ENCODE data around the gene CIT. TPM values are rescaled to one million over a fixed set of nuclear protein-coding genes. Genes with fewer than 3 reads are reported as not detected.
A peak's percentile ranks its signal among the peaks of the same experiment; 100 is the strongest.

CIT gene
- total and polyA plus RNA-seq, 8 donors: 0.38 to 2.7 (median 0.84) TPM

DNA sequence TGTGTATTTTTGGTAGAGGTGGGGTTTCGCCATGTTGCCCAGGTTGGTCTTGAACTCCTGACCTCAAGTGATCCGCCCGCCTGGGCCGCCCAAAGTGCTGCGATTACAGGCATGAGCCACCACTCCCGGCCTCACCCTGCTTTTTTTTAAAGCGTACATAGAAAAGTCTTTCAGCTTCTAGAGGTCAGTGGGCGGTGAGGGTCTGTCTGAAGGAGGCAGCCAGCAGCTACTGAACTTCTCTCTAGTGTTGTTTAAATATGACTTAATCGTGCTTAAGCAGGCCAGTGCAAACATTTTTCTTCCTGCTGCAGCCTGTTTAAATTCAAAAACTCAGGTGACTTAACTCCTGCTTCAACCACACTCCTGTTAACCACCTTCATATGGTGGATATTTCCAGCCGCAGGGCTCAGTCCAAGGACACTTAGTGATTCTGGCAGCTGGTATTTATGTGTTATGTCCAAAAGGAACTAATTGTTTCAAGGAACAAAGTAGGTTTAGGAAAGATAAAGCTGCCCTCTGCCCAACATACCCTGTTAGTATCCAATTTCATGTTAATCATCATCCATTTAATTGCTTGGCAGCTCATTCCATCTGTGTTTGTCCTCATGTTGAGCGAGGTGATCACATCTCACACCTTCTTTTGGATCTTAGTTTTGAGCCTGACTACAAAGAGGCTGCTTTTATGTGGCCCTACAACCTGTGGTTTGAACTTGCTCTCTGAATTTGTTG, 207.2 kb downstream of the CIT start:
- ATAC-seq: peak; percentile 17 to 49 (median 36)
- peaks cover 20 to 30% (median 22%) of the 10 kb centered on the region in 3 donors for H3K4me1 ChIP-seq
- 12 to 13% methylated on average over 11 of the region's 11 CpGs for WGBS, 2 donors
- peaks cover 6 to 36% (median 23%) of the 10 kb centered on the region in 3 donors for H3K36me3 ChIP-seq
- H3K4me3 ChIP-seq: peak overlapping the region in 2 of 4 donors; percentile 96 to 99
- TF ChIP-seq, protein P1, sequence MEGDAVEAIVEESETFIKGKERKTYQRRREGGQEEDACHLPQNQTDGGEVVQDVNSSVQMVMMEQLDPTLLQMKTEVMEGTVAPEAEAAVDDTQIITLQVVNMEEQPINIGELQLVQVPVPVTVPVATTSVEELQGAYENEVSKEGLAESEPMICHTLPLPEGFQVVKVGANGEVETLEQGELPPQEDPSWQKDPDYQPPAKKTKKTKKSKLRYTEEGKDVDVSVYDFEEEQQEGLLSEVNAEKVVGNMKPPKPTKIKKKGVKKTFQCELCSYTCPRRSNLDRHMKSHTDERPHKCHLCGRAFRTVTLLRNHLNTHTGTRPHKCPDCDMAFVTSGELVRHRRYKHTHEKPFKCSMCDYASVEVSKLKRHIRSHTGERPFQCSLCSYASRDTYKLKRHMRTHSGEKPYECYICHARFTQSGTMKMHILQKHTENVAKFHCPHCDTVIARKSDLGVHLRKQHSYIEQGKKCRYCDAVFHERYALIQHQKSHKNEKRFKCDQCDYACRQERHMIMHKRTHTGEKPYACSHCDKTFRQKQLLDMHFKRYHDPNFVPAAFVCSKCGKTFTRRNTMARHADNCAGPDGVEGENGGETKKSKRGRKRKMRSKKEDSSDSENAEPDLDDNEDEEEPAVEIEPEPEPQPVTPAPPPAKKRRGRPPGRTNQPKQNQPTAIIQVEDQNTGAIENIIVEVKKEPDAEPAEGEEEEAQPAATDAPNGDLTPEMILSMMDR (IDR thresholded peaks at IDR 0.05): no peak
- H3K27ac ChIP-seq: peak overlapping the region; percentile 72 to 94 (median 78)
- H3K27me3 ChIP-seq: no peaks in the 10 kb centered on the region
- intact Hi-C loops (cut with DNase I): loop anchor here in 1 of 3 donors (10.0 kb wide), 1 partner anchor 115 kb away; no protein-coding TSS in a partner anchor
- peak in 4 of 6 donors; percentile 42 to 54 (median 45) for DNase-seq
- H3K9me3 ChIP-seq: no peaks in the 10 kb centered on the region
- no peak for FAIRE-seq

DNA sequence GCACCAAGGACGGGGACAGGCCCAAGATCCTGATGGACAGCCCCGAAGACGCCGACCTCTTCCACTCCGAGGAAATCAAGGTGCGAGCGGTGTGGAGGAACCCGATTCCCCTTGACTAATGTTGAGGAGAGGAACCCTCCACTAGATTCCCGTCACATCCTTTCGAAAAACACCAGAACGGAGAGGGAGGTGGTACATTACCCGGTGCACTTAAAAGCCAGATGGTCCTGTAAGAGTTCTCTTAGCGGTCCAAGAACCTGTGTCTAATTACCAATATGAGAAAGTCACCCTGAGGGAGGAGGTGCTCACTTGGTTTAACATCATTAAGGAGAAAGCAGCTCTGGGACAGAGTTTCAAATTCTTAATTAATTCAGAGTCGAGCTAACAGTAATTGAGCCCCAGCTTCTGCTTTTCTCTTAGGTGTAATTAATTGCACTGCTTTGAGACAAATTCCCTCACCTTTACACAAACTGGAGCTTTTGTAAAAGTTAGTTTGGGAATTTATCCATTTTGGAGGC, 208.7 kb downstream of the CIT start:
- Histone ChIP-seq H3K27ac (peak overlapping the region; percentile 85 to 94 (median 90)), H3K4me3 (peak overlapping the region; percentile 79 to 99 (median 91)), H3K4me1 (peaks cover 20 to 28% (median 22%) of the 10 kb centered on the region in 3 donors), H3K27me3 (no peaks in the 10 kb centered on the region), H3K36me3 (peaks cover 6 to 21% (median 9%) of the 10 kb centered on the region in 3 donors), H3K9me3 (no peaks in the 10 kb centered on the region)
- ATAC-seq (peak in 3 of 4 donors; percentile 1 to 26 (median 7)), DNase-seq (no peak), FAIRE-seq (no peak)
- TF ChIP-seq, protein P1 (IDR thresholded peaks at IDR 0.05): no peak
- intact Hi-C loops (cut with DNase I): loop anchor here in 1 of 3 donors (10.0 kb wide), 1 partner anchor 116 kb away; no protein-coding TSS in a partner anchor
- WGBS, 2 donors: 1 to 2% methylated on average over 14 of the region's 14 CpGs

DNA sequence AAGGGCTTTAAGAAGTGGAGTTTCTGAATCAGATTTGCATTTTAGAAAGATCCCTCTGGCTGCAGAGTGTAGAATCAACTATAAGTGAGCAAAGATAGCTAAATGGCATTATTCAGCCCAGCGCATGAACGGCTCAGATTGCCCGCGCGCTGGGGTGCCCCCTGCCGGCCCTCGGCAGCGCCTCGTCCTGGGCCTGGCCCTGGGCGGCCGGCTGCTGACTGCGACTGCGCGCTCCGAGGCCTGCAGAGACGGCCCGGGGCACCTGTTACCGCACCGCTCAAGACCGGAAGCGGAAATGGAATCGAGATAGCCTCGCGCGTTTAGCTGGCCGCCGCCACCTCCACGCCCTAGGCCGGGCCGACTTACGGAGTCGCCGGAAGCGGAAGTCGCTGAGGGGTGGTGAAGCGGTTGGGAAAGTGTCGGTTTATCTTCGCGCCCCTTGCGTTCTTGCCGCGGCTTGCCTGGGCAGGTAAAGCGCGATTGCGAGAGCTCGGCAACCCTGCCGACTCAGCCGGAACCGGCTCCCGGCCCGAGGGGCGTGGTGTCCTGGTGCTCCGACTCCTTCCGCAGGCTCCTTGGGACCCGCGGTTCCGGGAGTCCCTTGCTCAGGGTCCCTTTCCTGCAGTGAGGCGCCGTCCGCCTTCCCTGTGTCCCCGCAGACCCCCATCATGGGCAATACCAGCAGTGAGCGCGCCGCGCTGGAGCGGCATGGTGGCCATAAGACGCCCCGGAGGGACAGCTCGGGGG, 209.4 kb downstream of the CIT start, which contains the start of gene PRKAB1:
PRKAB1 (plus strand) TSS at position 557 of the 747 bp plus-strand sequence; CDS start at position 669, 112 bp downstream.
- 0% methylated on average over 69 of the region's 69 CpGs for WGBS, 2 donors
- DNase-seq (peak; percentile 96 to 98 (median 96)), ATAC-seq (peak; percentile 91 to 98 (median 94)), FAIRE-seq (no peak)
- peak within 1 kb of the TSS; percentile 85 to 94 (median 90) for H3K27ac ChIP-seq
- TF ChIP-seq, protein P1 (IDR thresholded peaks at IDR 0.05): peak; percentile 90 to 95 (median 94)
- peak within 1 kb of the TSS; percentile 79 to 99 (median 91) for H3K4me3 ChIP-seq
- H3K27me3 ChIP-seq: no peaks in the 10 kb centered on the region
- no peaks in the 10 kb centered on the region for H3K9me3 ChIP-seq
- intact Hi-C loops (cut with DNase I): loop anchor here in 1 of 3 donors (10.0 kb wide), 1 partner anchor 117 kb away; no protein-coding TSS in a partner anchor
- H3K4me1 ChIP-seq: peaks cover 20 to 27% (median 22%) of the 10 kb centered on the region in 3 donors
- peaks cover 2 to 15% (median 4%) of the 10 kb centered on the region in 3 donors for H3K36me3 ChIP-seq

DNA sequence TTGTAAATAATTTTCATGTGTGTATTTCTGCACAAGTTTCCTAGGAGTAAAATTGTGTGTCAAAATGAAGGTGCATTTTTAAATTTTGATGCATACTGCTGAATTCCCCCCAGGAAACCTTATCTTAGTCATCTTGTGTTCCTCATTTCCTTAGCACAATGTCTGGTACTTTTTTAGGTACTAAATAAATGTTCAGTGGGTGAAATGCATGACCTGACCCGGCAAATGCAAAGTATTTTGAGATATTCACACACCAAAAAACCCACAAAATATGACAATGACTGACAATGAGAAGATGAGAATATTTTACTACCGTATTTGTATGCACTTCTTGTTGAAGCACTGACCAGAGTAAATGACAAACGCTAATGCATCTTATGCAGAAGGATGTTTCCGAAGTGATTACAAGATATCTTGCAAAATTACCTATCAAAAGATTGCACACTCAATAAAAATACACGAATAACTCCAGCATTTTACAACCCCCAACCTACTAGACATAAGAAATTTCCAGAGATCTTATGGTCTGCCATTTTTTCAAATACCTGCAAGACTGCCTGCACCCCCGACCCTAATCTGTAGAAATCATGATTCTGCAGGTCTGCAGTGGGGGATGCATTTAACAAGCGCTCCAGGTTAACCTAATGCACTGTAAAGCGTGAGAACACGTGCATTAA, 210.1 kb downstream of the CIT start:
- Histone ChIP-seq H3K27me3 (no peaks in the 10 kb centered on the region), H3K4me3 (peak overlapping the region in 3 of 4 donors; percentile 79 to 99 (median 96)), H3K27ac (peak overlapping the region in 1 of 4 donors; percentile 92), H3K4me1 (peaks cover 17 to 27% (median 20%) of the 10 kb centered on the region in 3 donors), H3K9me3 (no peaks in the 10 kb centered on the region), H3K36me3 (peaks cover 0 to 7% (median 0%) of the 10 kb centered on the region in 3 donors)
- no peak for DNase-seq
- 12% methylated on average over 9 of the region's 9 CpGs for WGBS, 2 donors
- FAIRE-seq: no peak
- intact Hi-C loops (cut with DNase I): loop anchor here in 1 of 3 donors (10.0 kb wide), 1 partner anchor 118 kb away; no protein-coding TSS in a partner anchor
- TF ChIP-seq, protein P1 (IDR thresholded peaks at IDR 0.05): no peak
- peak in 1 of 4 donors; percentile 0 for ATAC-seq

Data from pancreas (tissue), 10 donors.